HepG2 (cell line): ENCODE results near the gene CDK13. TPM values are rescaled to one million over a fixed set of nuclear protein-coding genes. Genes with fewer than 3 reads are reported as not detected.
A peak's percentile ranks its signal among the peaks of the same experiment; 100 is the strongest.

Experiments used
- ATAC-seq: fragments of 200-7000 bp; cut with Tn5 transposase; 3 replicates; pipeline ENCODE4 v1.9.1; 2020; ENCODE audit warnings: mild to moderate bottlenecking, moderate library complexity
- BruUV-seq: library from RNA; stranded (reverse); fragments of 400-500 nt; replicated peaks from 2 replicates; lab custom pipeline; 2021; lab: Mats Ljungman, UMichigan
- CTCF ChIA-PET: fragments of 300-600 bp; formaldehyde crosslinking; extraction: SDS; loops from one replicate; lab custom pipeline; 2021; ENCODE audit warnings: low total read pairs, inconsistent platforms, low intra/inter-chr PET ratio; lab: Yijun Ruan, JAX
- POLR2A ChIA-PET: fragments of 350-600 bp; sonication (Branson Sonifier 250); formaldehyde crosslinking; loops from one replicate; lab custom pipeline; 2020; ENCODE audit warnings: antibody characterized with exemption, inconsistent platforms; lab: Yijun Ruan, JAX
- DNase-seq: peaks from one replicate; pipeline ENCODE4 v3.0.0-alpha.2; 2015; ENCODE audit warnings: low spot score
- FAIRE-seq: peaks from 3 replicates; lab custom pipeline; 2011; peaks lifted over from hg19 to GRCh38; lab: Jason Lieb, UNC
- H2AFZ ChIP-seq: one replicate; pipeline ENCODE4 v1.6.1; 2011; ENCODE audit warnings: low read length, inconsistent platforms
- H3K27ac ChIP-seq: fragments of 300-600 bp; 3 replicates; pipeline ENCODE4 v1.8.0; 2011; ENCODE audit warnings: mixed run types, mild to moderate bottlenecking, mixed read lengths, low read length, inconsistent platforms; ENCODE audit not compliant: insufficient read depth; ENCODE audit errors: extremely low read length
- H3K27me3 ChIP-seq, 2 experiments: fragments of 200-600 bp in 1 of 2; 2 replicates in 1 of 2; 3 replicates in 1 of 2; pipeline versions ENCODE4 v1.6.0 to v1.8.0; 2011; ENCODE audit warnings: low read length in 2 of 2, mild to moderate bottlenecking in 2 of 2, moderate library complexity in 2 of 2, inconsistent platforms in 1 of 2; ENCODE audit not compliant: insufficient read depth in 2 of 2, control insufficient read depth in 1 of 2
- H3K36me3 ChIP-seq, 2 experiments: fragments of 200-600 bp in 1 of 2; replicated peaks in 1 of 2; 2 replicates in 1 of 2; 3 replicates in 1 of 2; pipeline versions ENCODE4 v1.5.1 to v1.8.0; 2011; ENCODE audit warnings: low read length in 2 of 2, inconsistent platforms in 1 of 2; ENCODE audit not compliant: insufficient read depth in 2 of 2, control insufficient read depth in 1 of 2
- H3K4me1 ChIP-seq: 2 replicates; pipeline ENCODE4 v1.5.1; 2012; ENCODE audit warnings: low read length, inconsistent platforms; ENCODE audit not compliant: insufficient read depth
- H3K4me2 ChIP-seq: 2 replicates; pipeline ENCODE4 v1.6.0; 2011; ENCODE audit warnings: low read depth, low read length, inconsistent platforms
- H3K4me3 ChIP-seq, 3 experiments: fragments of 200-600 bp in 1 of 3; sonication (generic), shearing (Covaris generic) in 1 of 3; replicated peaks in 1 of 3; 2 replicates each; pipeline ENCODE4 v1.5.1; 2011 to 2016; ENCODE audit warnings: low read length in 3 of 3, inconsistent platforms in 2 of 3, low read depth in 2 of 3, mild to moderate bottlenecking in 2 of 3, control low read depth in 1 of 3, mixed read lengths in 1 of 3; ENCODE audit not compliant: insufficient read depth in 1 of 3
- H3K79me2 ChIP-seq: one replicate; pipeline ENCODE4 v1.6.1; 2011; ENCODE audit warnings: low read length, inconsistent platforms; ENCODE audit not compliant: insufficient read depth
- H3K9ac ChIP-seq: 2 replicates; pipeline ENCODE4 v1.6.0; 2011; ENCODE audit warnings: mild to moderate bottlenecking, low read depth, low read length, inconsistent platforms; ENCODE audit not compliant: insufficient read depth
- H3K9me3 ChIP-seq: 2 replicates; pipeline ENCODE4 v1.5.1; 2012; ENCODE audit warnings: mild to moderate bottlenecking, low read length
- H4K20me1 ChIP-seq: 2 replicates; pipeline ENCODE4 v1.6.0; 2011; ENCODE audit warnings: inconsistent platforms, mild to moderate bottlenecking, low read length, moderate library complexity; ENCODE audit not compliant: insufficient read depth
- CEBPB ChIP-seq: IDR thresholded peaks from 2 replicates; pipeline ENCODE4 v1.6.1; 2011; ENCODE audit warnings: low read depth, low read length, improper control_type of control experiment, borderline replicate concordance
- DNMT1 ChIP-seq: sonication (generic); formaldehyde crosslinking; IDR thresholded peaks from 2 replicates; pipeline ENCODE4 v1.5.1; 2020; ENCODE audit warnings: mild to moderate bottlenecking, missing genetic modification reagents
- GZF1 ChIP-seq: sonication (generic); formaldehyde crosslinking; IDR thresholded peaks from 2 replicates; pipeline ENCODE4 v1.5.1; 2020; ENCODE audit warnings: mild to moderate bottlenecking, missing genetic modification reagents
- RARA ChIP-seq: IDR thresholded peaks from 2 replicates; pipeline ENCODE4 v1.6.1; 2016; ENCODE audit warnings: missing genetic modification reagents, missing compliant biosample characterization
- SPEN ChIP-seq: sonication (generic); formaldehyde crosslinking; IDR thresholded peaks from 2 replicates; pipeline ENCODE4 v1.5.1; 2020; ENCODE audit warnings: low read depth, mild to moderate bottlenecking, missing genetic modification reagents
- ZBTB21 ChIP-seq: sonication (generic); formaldehyde crosslinking; IDR thresholded peaks from 2 replicates; pipeline ENCODE4 v1.4.0; 2020; ENCODE audit warnings: missing genetic modification reagents
- ZNF17 ChIP-seq: sonication (generic); formaldehyde crosslinking; IDR thresholded peaks from 2 replicates; pipeline ENCODE4 v1.5.0; 2020; ENCODE audit warnings: mild to moderate bottlenecking, missing genetic modification reagents
- ZNF446 ChIP-seq: sonication (generic); formaldehyde crosslinking; IDR thresholded peaks from 2 replicates; pipeline ENCODE4 v1.5.0; 2020; ENCODE audit warnings: mild to moderate bottlenecking, missing genetic modification reagents
- ZNF768 ChIP-seq: sonication (generic); formaldehyde crosslinking; IDR thresholded peaks from 2 replicates; pipeline ENCODE4 v1.4.0; 2020; ENCODE audit warnings: missing genetic modification reagents
- ZNF770 ChIP-seq: sonication (generic); formaldehyde crosslinking; IDR thresholded peaks from 2 replicates; pipeline ENCODE4 v1.5.0; 2020; ENCODE audit warnings: mild to moderate bottlenecking, missing genetic modification reagents
- ZNF850 ChIP-seq: sonication (generic); formaldehyde crosslinking; conservative IDR thresholded peaks from 2 replicates; pipeline ENCODE4 v1.9.0; 2021; ENCODE audit warnings: mild to moderate bottlenecking, missing genetic modification reagents
- WGBS: methylation state at CpG from one replicate; pipeline ENCODE4 v1.1.6; 2017; ENCODE audit warnings: low lambda C conversion rate; 5-methylcytosine and 5-hydroxymethylcytosine counted together
- in situ Hi-C: cut with HindIII; loops from 2 replicates; pipeline ENCODE4 v1.10.0; 2017; ENCODE audit warnings: low pct_unique_long_range_greater_than_20kb; ENCODE audit not compliant: extremely low pct_ligation_motif_present
- intact Hi-C: fragments of 100-400 bp; cut with micrococcal nuclease; formaldehyde crosslinking; loops from one replicate; pipeline ENCODE4 v1.10.0; 2022; ENCODE audit not compliant: unreplicated experiment
- polyA plus RNA-seq, 8 experiments: library from polyadenylated mRNA; depleted of rRNA in 3 of 8; stranded (reverse) in 7 of 8; unstranded in 1 of 8; fragments of >200 nt; fragmentation: Illumina TruSeq in 4 of 8; extraction: Trizol in 4 of 8; gene quantifications; 2 replicates each; pipeline versions ENCODE4 v1.2.1 to v1.2.3, GENCODE V29; 2011 to 2016; ENCODE audit warnings: low read depth in 4 of 8, missing spikeins in 1 of 8, mixed read lengths in 1 of 8; ENCODE audit not compliant: insufficient read depth in 1 of 8
- total RNA-seq, 5 experiments: library from RNA; depleted of rRNA; stranded (reverse); fragments of >200 nt; fragmentation: Illumina TruSeq; extraction: Trizol; gene quantifications; 2 replicates each; pipeline ENCODE4 v1.2.3, GENCODE V29; 2016; ENCODE audit warnings: low read depth in 1 of 5

The CDK13 gene
- total and polyA plus RNA-seq, 2 of the 13 experiments (the other 11 are each of a cell fraction or from before 2014, with no cell fraction given), result 21.0 to 40.9 TPM

- TF ChIP-seq SPEN (CRISPR knock-in tag) (0 out of 2 replicates have a peak, but pooled peaks have one; percentile 5), ZNF446 (no peak), DNMT1 (0 out of 2 replicates have a peak, but pooled peaks have one; percentile 1), ZBTB21 (no peak), GZF1 (CRISPR knock-in tag) (0 out of 2 replicates have a peak, but pooled peaks have one; percentile 25), RARA (CRISPR knock-in tag) (no peak)
Measured at GRCh38 chr7:40135317-40135610, 185.2 kb downstream of the CDK13 start (continued).

GRCh38 chr7:40137563-40137962 is 187.5 kb downstream of the CDK13 start:
- H2AFZ ChIP-seq, result no peak overlapping the region
- H4K20me1 ChIP-seq, result peaks cover 3% of the 10 kb centered on the region; the same call in 1 of the 2 replicates
- no peaks in the 10 kb centered on the region; a peak in 1 of 5 replicates for H3K27me3 ChIP-seq
- H3K9me3 ChIP-seq, result no peaks in the 10 kb centered on the region
- WGBS, result 68% methylated on average over 2 of the region's 2 CpGs
- intact Hi-C loops, result no loop called here
- DNase-seq (no peak), FAIRE-seq (no peak), ATAC-seq (no peak)
- in situ Hi-C loops, result no loop called here
- H3K27ac ChIP-seq, result no peak overlapping the region
- peaks cover 15% of the 10 kb centered on the region for H3K79me2 ChIP-seq
- H3K4me2 ChIP-seq, result no peak overlapping the region
- CTCF ChIA-PET, result no interaction called here
- BruUV-seq, result no TSS peak
- TF ChIP-seq ZNF850 (CRISPR knock-in tag) (no peak), ZNF768 (CRISPR knock-in tag) (peak; percentile 58), ZNF17 (no peak), CEBPB (peak; percentile 74), ZNF770 (CRISPR knock-in tag) (peak; percentile 30; the same call in 1 of the 2 replicates)
- peaks cover 20% of the 10 kb centered on the region for H3K4me1 ChIP-seq
- no peak overlapping the region for H3K9ac ChIP-seq
- H3K4me3 ChIP-seq, result no peak overlapping the region
- H3K36me3 ChIP-seq, result no peaks in the 10 kb centered on the region
- POLR2A ChIA-PET, result no interaction called here
